Endodermal cell (in vitro differentiated cells): ENCODE measurements around the gene CEP170B. TPM values are rescaled to one million over a fixed set of nuclear protein-coding genes. Genes with fewer than 3 reads are reported as not detected.
"Not testable (repeated sequence)": the region's sequence is repeated elsewhere in the genome, so short reads cannot be mapped to it uniquely, and the experiment has no call there.

Experiments
- DNase-seq: peaks from one replicate; pipeline ENCODE4 v3.0.0-alpha.2; 2017
- H3K27ac ChIP-seq: 2 replicates; pipeline ENCODE4 v1.5.1; 2013; ENCODE audit warnings: mild to moderate bottlenecking, low read depth, low read length, moderate library complexity
- H3K27me3 ChIP-seq: 2 replicates; pipeline ENCODE4 v1.6.1; 2013; ENCODE audit warnings: mild to moderate bottlenecking, low read length, moderate library complexity; ENCODE audit not compliant: insufficient read depth, control insufficient read depth, poor library complexity, severe bottlenecking
- H3K36me3 ChIP-seq: 2 replicates; pipeline ENCODE4 v1.7.0; 2013; ENCODE audit warnings: mild to moderate bottlenecking, low read length, moderate library complexity; ENCODE audit not compliant: control insufficient read depth, insufficient read depth
- H3K4me1 ChIP-seq: one replicate; pipeline ENCODE4 v1.7.0; 2013; ENCODE audit warnings: low read length; ENCODE audit not compliant: control insufficient read depth, insufficient read depth
- H3K4me3 ChIP-seq: 2 replicates; pipeline ENCODE4 v1.5.1; 2013; ENCODE audit warnings: mild to moderate bottlenecking, low read length, moderate library complexity
- H3K9ac ChIP-seq: 2 replicates; pipeline ENCODE4 v1.6.1; 2013; ENCODE audit warnings: mild to moderate bottlenecking, low read length, moderate library complexity; ENCODE audit not compliant: poor library complexity, severe bottlenecking; ENCODE audit errors: extremely low read depth
- H3K9me3 ChIP-seq: 2 replicates; pipeline ENCODE4 v1.6.1; 2013; ENCODE audit warnings: mild to moderate bottlenecking, low read length, moderate library complexity; ENCODE audit not compliant: control insufficient read depth
- H3K27ac Mint-ChIP-seq: 2 replicates; pipeline ENCODE4 v1.8.0; 2020; ENCODE audit warnings: mixed read lengths
- H3K27me3 Mint-ChIP-seq: 2 replicates; pipeline ENCODE4 v1.8.0; 2021; ENCODE audit warnings: mild to moderate bottlenecking, mixed read lengths; ENCODE audit not compliant: insufficient read depth
- H3K36me3 Mint-ChIP-seq: 2 replicates; pipeline ENCODE4 v1.8.0; 2020; ENCODE audit warnings: low read depth, mixed read lengths
- H3K4me1 Mint-ChIP-seq: 2 replicates; pipeline ENCODE4 v1.8.0; 2020; ENCODE audit warnings: mixed read lengths
- H3K4me3 Mint-ChIP-seq: 2 replicates; pipeline ENCODE4 v1.8.0; 2020; ENCODE audit warnings: mild to moderate bottlenecking, moderate library complexity, mixed read lengths
- H3K9me3 Mint-ChIP-seq: 2 replicates; pipeline ENCODE4 v1.8.0; 2020; ENCODE audit warnings: mild to moderate bottlenecking, mixed read lengths
- WGBS, 2 experiments: methylation state at CpG; one replicate each; pipeline versions ENCODE4 v1.1.5 to v1.1.7; 2013; ENCODE audit warnings: missing lambda C conversion rate in 2 of 2, mixed read lengths in 1 of 2; ENCODE audit not compliant: insufficient coverage in 1 of 2, insufficient read length in 1 of 2; 5-methylcytosine and 5-hydroxymethylcytosine counted together
- total RNA-seq, 2 donors: library from RNA; stranded (reverse); fragmentation: NEBNext Ultra II Directional in 1 of 2; extraction: Animal tissue kit (Norgen Biotek cat#: 25700) in 1 of 2; gene quantifications; 2 replicates in 1 of 2; 3 replicates in 1 of 2; pipeline ENCODE4 v1.2.1, GENCODE V29; 2021
- TF ChIP-seq, protein P1 (sequence below): fragments of 200-600 bp; sonication (generic); conservative IDR thresholded peaks from 2 replicates; pipeline ENCODE4 v1.5.0; 2021; ENCODE audit warnings: antibody characterized with exemption, mild to moderate bottlenecking

CEP170B gene
- total RNA-seq, 2 donors from 2014 or later: 38.9 to 43.1 TPM

GRCh38 chr14:104942586-104942985 lies 77.5 kb downstream of the CEP170B start:
- Histone ChIP-seq H3K27ac (no peak overlapping the region), H3K27me3 (peaks cover 27% of the 10 kb centered on the region), H3K36me3 (no peaks in the 10 kb centered on the region), H3K4me3 (no peak overlapping the region), H3K9ac (no peak overlapping the region), H3K4me1 (no peaks in the 10 kb centered on the region), H3K9me3 (no peaks in the 10 kb centered on the region)
- WGBS, 2 experiments: 92 to 97% methylated on average over 14 to 16 of the region's 16 CpGs
- no peak overlapping the region for H3K4me3 Mint-ChIP-seq
- no peaks in the 10 kb centered on the region for H3K4me1 Mint-ChIP-seq
- peaks cover 29% of the 10 kb centered on the region for H3K27me3 Mint-ChIP-seq
- no peak overlapping the region for H3K27ac Mint-ChIP-seq
- no peaks in the 10 kb centered on the region for H3K36me3 Mint-ChIP-seq
- H3K9me3 Mint-ChIP-seq: no peaks in the 10 kb centered on the region
- TF ChIP-seq, protein P1, sequence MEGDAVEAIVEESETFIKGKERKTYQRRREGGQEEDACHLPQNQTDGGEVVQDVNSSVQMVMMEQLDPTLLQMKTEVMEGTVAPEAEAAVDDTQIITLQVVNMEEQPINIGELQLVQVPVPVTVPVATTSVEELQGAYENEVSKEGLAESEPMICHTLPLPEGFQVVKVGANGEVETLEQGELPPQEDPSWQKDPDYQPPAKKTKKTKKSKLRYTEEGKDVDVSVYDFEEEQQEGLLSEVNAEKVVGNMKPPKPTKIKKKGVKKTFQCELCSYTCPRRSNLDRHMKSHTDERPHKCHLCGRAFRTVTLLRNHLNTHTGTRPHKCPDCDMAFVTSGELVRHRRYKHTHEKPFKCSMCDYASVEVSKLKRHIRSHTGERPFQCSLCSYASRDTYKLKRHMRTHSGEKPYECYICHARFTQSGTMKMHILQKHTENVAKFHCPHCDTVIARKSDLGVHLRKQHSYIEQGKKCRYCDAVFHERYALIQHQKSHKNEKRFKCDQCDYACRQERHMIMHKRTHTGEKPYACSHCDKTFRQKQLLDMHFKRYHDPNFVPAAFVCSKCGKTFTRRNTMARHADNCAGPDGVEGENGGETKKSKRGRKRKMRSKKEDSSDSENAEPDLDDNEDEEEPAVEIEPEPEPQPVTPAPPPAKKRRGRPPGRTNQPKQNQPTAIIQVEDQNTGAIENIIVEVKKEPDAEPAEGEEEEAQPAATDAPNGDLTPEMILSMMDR: no peak
- no peak for DNase-seq

- H3K4me3 ChIP-seq, H3K27ac Mint-ChIP-seq, H3K9me3 Mint-ChIP-seq, H3K36me3 Mint-ChIP-seq, H3K9me3 ChIP-seq, H3K4me1 Mint-ChIP-seq, H3K9ac ChIP-seq, H3K27ac ChIP-seq, H3K4me1 ChIP-seq, H3K36me3 ChIP-seq, DNase-seq, H3K4me3 Mint-ChIP-seq: not testable (repeated sequence)
- H3K27me3 ChIP-seq: peaks cover 18% of the 10 kb centered on the region
- H3K27me3 Mint-ChIP-seq: peaks cover 21% of the 10 kb centered on the region
- 90 to 93% methylated on average over 25 to 29 of the region's 29 CpGs for WGBS, 2 experiments
Observed at GRCh38 chr14:104943216-104944015, 78.3 kb downstream of the CEP170B start.

DNA sequence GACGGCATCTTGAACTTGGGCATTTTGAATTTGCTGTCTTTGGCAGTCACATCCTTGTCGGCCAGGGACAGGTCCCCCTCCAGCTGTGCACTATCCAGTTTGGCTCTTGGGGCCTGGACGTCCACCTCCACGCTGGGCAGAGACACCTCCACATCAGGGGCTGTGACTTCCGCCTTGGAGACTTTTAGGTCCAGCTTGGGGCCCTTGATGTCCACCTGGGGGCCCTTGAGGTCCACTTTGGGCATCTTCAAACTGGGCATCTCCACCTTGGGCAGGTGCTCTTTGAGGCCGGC lies 78.9 kb downstream of the CEP170B start:
- H3K36me3 ChIP-seq, H3K36me3 Mint-ChIP-seq, H3K9me3 Mint-ChIP-seq, H3K4me1 ChIP-seq, H3K4me3 ChIP-seq, H3K9ac ChIP-seq, H3K27ac Mint-ChIP-seq, H3K9me3 ChIP-seq, H3K4me1 Mint-ChIP-seq, H3K27ac ChIP-seq, H3K4me3 Mint-ChIP-seq, DNase-seq: not testable (repeated sequence)
- H3K27me3 ChIP-seq: peaks cover 13% of the 10 kb centered on the region
- WGBS, 2 experiments: 85 to 91% methylated on average over 5 to 6 of the region's 6 CpGs
- peaks cover 16% of the 10 kb centered on the region for H3K27me3 Mint-ChIP-seq

DNA sequence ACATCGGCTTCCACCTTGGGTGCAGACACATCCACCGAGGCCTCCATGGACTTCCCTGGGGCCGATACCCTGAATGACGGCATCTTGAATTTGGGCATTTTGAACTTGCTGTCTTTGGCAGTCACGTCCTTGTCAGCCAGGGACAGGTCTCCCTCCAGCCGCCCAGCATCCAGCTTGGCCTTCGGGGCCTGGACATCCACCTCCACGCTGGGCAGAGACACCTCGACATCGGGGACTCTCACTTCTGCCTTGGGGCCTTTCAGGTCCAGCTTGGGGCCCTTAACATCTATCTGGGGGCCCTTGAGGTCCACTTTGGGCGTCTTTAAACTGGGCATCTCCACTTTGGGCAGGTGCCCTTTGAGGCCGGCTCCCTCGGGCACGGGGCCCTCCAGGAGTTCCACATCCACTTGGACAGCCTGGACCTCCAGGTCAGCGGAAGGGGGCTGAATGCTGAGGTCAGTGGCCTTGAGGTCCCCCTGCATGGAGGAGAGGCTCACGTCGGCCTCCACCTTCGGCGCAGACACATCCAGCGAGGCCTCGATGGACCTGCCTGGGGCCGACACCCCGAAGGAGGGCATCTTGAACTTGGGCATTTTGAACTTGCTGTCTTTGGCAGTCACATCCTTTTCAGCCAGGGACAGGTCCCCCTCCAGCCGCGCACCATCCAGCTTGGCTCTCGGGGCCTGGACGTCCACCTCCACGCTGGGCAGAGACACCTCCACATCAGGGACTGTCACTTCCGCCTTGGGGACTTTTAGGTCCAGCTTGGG lies 79.6 kb downstream of the CEP170B start:
- not testable (repeated sequence) for H3K4me3 Mint-ChIP-seq

GRCh38 chr14:104945266-104945665 lies 80.2 kb downstream of the CEP170B start:
- H3K4me1 Mint-ChIP-seq, H3K27me3 ChIP-seq, H3K9ac ChIP-seq, H3K36me3 ChIP-seq, H3K4me3 Mint-ChIP-seq, H3K36me3 Mint-ChIP-seq, H3K27ac ChIP-seq, H3K4me3 ChIP-seq, H3K27me3 Mint-ChIP-seq, H3K4me1 ChIP-seq, DNase-seq, H3K9me3 Mint-ChIP-seq, H3K9me3 ChIP-seq, H3K27ac Mint-ChIP-seq: not testable (repeated sequence)
- 96% methylated on average over 17 to 20 of the region's 20 CpGs for WGBS, 2 experiments

More for the DNA sequence above, 79.6 kb downstream of the CEP170B start:
- H3K36me3 ChIP-seq, H3K27ac ChIP-seq, H3K4me1 ChIP-seq, H3K27me3 Mint-ChIP-seq, DNase-seq, H3K9me3 Mint-ChIP-seq, H3K4me1 Mint-ChIP-seq, H3K9ac ChIP-seq, H3K27ac Mint-ChIP-seq, H3K36me3 Mint-ChIP-seq, H3K27me3 ChIP-seq, H3K9me3 ChIP-seq, H3K4me3 ChIP-seq: not testable (repeated sequence)
- 92 to 93% methylated on average over 25 to 29 of the region's 29 CpGs for WGBS, 2 experiments
